ENCODE measurements around the gene PIANP. TPM values are rescaled to one million over a fixed set of nuclear protein-coding genes. Genes with fewer than 3 reads are reported as not detected.
A peak's percentile ranks its signal among the peaks of the same experiment; 100 is the strongest.

PIANP gene
- total and polyA plus RNA-seq, 2 donors (not counting 1 experiment from before 2014, with no cell fraction given): 0.24 to 0.54 TPM

GRCh38 chr12:6723607-6724408, 23.2 kb upstream of the PIANP start, which contains the start of gene COPS7A:
Gene COPS7A, plus strand, starts transcription at chr12:6724046. Its CDS starts 611 bp downstream, at chr12:6724657.
- H3K9me3 ChIP-seq (ENCODE audit: control extremely low read depth in 1 of 3, control insufficient read depth in 2 of 3, insufficient read depth in 1 of 3, low read length in 2 of 3): no peaks in the 10 kb centered on the region
- Mint-ChIP-seq H3K9me3 (ENCODE audit: insufficient read depth) (no peaks in the 10 kb centered on the region), H3K27me3 (no peaks in the 10 kb centered on the region), H3K4me3 (peak within 1 kb of the TSS; percentile 91), H3K27ac (peak within 1 kb of the TSS; percentile 94), H3K4me1 (peaks cover 19% of the 10 kb centered on the region)
- intact Hi-C loops (cut with micrococcal nuclease): loop anchor here (1.0 to 2.0 kb wide), 6 partner anchors 27 to 149 kb away; partner anchors contain the start of genes CHD4, ING4, MLF2 and SPSB2
- peak within 1 kb of the TSS; percentile 79 for H3K4me2 ChIP-seq (replicated peaks; ENCODE audit: low read depth, low read length, poor library complexity, severe bottlenecking)
- CTCF ChIA-PET: interaction anchor here (0.6 to 3.6 kb wide), 20 partner anchors 11 to 426 kb away, joined by 3 to 34 read pairs (median 4); partner anchors contain the start of genes CDCA3, MLF2, NOP2 and PTMS
- peak within 1 kb of the TSS; percentile 64 for H3K9ac ChIP-seq (ENCODE audit: low read length)
- H3K27ac ChIP-seq (ENCODE audit: low read length in 2 of 2): peak within 1 kb of the TSS; percentile 81 to 86
- peak; percentile 89 for ATAC-seq (ENCODE audit: low read depth)
- TF ChIP-seq, protein P1, sequence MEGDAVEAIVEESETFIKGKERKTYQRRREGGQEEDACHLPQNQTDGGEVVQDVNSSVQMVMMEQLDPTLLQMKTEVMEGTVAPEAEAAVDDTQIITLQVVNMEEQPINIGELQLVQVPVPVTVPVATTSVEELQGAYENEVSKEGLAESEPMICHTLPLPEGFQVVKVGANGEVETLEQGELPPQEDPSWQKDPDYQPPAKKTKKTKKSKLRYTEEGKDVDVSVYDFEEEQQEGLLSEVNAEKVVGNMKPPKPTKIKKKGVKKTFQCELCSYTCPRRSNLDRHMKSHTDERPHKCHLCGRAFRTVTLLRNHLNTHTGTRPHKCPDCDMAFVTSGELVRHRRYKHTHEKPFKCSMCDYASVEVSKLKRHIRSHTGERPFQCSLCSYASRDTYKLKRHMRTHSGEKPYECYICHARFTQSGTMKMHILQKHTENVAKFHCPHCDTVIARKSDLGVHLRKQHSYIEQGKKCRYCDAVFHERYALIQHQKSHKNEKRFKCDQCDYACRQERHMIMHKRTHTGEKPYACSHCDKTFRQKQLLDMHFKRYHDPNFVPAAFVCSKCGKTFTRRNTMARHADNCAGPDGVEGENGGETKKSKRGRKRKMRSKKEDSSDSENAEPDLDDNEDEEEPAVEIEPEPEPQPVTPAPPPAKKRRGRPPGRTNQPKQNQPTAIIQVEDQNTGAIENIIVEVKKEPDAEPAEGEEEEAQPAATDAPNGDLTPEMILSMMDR (IDR thresholded peaks at IDR 0.05): no peak
- TF ChIP-seq EZH2 (IDR thresholded peaks at IDR 0.05; ENCODE audit: borderline replicate concordance, insufficient read depth, low read depth, low read length, poor library complexity, severe bottlenecking): no peak
- peaks cover 13 to 17% of the 10 kb centered on the region in 2 donors for H3K4me1 ChIP-seq (ENCODE audit: control insufficient read depth in 2 of 2, insufficient read depth in 2 of 2, low read length in 2 of 2)
- POLR2A ChIA-PET: interaction anchor here (0.5 to 2.2 kb wide), 21 partner anchors 22 to 253 kb away, joined by 3 to 51 read pairs (median 5); partner anchors contain the start of genes C12orf57, CDCA3, EMG1 and GAPDH
- DNase-seq: peak; percentile 98
- H3K4me3 ChIP-seq (ENCODE audit: control extremely low read depth in 1 of 5, extremely low read depth in 1 of 5, insufficient read depth in 1 of 5, low read depth in 2 of 5, low read length in 4 of 5): peak within 1 kb of the TSS; percentile 53 to 65 (median 63)
- H4K20me1 ChIP-seq (ENCODE audit: control insufficient read depth, insufficient read depth, low read length, poor library complexity, severe bottlenecking): no peaks in the 10 kb centered on the region
- under 1% methylated on average over 45 of the region's 49 CpGs for WGBS (ENCODE audit: insufficient coverage)
- H3K27me3 ChIP-seq (replicated peaks in 1 of 4; ENCODE audit: control extremely low read depth in 1 of 4, control insufficient read depth in 3 of 4, insufficient read depth in 4 of 4, low read length in 3 of 4): no peaks in the 10 kb centered on the region
- peak within 1 kb of the TSS; percentile 91 for H2AFZ ChIP-seq (ENCODE audit: insufficient read depth, low read depth, low read length, poor library complexity, severe bottlenecking)
- peaks cover 13% of the 10 kb centered on the region for H3K79me2 ChIP-seq (ENCODE audit: control insufficient read depth, insufficient read depth, low read length)
- H3K36me3 ChIP-seq (replicated peaks in 1 of 2; ENCODE audit: control extremely low read depth in 1 of 2, control insufficient read depth in 1 of 2, extremely low read depth in 1 of 2, insufficient read depth in 2 of 2, low read length in 1 of 2): peaks cover 2 to 18% of the 10 kb centered on the region in 2 experiments

All from B cell (primary cell).